ENCODE data around the gene ERBB4.

The ERBB4 gene

DNA sequence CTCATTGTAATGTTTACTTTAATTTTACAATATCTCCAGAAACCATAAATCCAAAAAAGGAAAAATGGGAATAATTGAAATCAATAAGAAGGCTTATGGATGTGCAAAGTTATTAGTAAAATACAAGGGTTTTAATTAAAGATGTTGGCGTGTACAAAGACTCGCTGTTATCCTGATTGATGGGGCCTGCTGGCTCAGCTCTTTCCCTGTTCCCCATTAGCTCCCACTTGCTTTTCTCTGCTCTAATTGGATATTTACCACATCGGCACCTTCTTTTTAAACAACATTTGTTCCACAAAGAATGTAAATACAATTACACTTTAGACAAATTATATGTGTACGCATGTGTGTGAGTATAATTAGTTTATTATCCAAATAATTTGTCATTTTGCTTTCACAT is 796.6 kb downstream of the ERBB4 start:
- H3F3A ChIP-seq (ENCODE audit: insufficient read depth, low read length) = no peaks in the 10 kb centered on the region
- TF ChIP-seq EZH2phosphoT487 (IDR thresholded peaks at IDR 0.05; ENCODE audit: low read length) (no peak), EZH2 (optimal IDR thresholded peaks at IDR 0.05; ENCODE audit: low read depth, low read length) (no peak)
- TF ChIP-seq, protein P1, sequence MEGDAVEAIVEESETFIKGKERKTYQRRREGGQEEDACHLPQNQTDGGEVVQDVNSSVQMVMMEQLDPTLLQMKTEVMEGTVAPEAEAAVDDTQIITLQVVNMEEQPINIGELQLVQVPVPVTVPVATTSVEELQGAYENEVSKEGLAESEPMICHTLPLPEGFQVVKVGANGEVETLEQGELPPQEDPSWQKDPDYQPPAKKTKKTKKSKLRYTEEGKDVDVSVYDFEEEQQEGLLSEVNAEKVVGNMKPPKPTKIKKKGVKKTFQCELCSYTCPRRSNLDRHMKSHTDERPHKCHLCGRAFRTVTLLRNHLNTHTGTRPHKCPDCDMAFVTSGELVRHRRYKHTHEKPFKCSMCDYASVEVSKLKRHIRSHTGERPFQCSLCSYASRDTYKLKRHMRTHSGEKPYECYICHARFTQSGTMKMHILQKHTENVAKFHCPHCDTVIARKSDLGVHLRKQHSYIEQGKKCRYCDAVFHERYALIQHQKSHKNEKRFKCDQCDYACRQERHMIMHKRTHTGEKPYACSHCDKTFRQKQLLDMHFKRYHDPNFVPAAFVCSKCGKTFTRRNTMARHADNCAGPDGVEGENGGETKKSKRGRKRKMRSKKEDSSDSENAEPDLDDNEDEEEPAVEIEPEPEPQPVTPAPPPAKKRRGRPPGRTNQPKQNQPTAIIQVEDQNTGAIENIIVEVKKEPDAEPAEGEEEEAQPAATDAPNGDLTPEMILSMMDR (IDR thresholded peaks at IDR 0.05; ENCODE audit: low read length) = no peak

DNA sequence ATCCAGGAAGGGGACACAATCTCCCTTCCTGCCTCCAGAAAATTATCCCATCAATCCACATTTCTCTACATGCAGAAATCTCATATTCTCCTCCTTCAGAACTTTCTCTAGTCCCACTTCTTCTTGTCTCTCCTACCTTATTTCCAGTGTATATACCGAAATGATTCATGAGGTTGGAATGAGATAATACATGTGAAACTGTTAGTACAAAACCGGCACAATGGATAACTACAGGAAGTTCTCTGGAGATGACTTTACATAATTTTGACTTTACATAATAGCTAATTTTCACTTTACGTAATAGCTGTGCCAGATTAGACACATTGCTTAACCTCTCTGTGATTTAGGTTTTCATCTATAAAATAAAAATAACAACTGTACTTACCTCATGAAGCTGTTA is 801.3 kb downstream of the ERBB4 start:
- no peaks in the 10 kb centered on the region for H3K9me3 ChIP-seq (replicated peaks; ENCODE audit: insufficient read depth, low read length)
- no peaks in the 10 kb centered on the region for H3K4me1 ChIP-seq (ENCODE audit: low read length)
- H3K36me3 ChIP-seq (replicated peaks; ENCODE audit: insufficient read depth, low read length) = no peaks in the 10 kb centered on the region
- no peak overlapping the region for H3K4me2 ChIP-seq (ENCODE audit: low read depth, low read length)
- no peaks in the 10 kb centered on the region for H4K20me1 ChIP-seq (ENCODE audit: insufficient read depth, low read length)
- H3K79me2 ChIP-seq (ENCODE audit: low read length) = no peaks in the 10 kb centered on the region
- H2AFZ ChIP-seq (ENCODE audit: low read length) = no peak overlapping the region
- no peak for DNase-seq
- no peak overlapping the region for H3K4me3 ChIP-seq (ENCODE audit: low read length)
- no peaks in the 10 kb centered on the region for H3K27me3 ChIP-seq (replicated peaks; ENCODE audit: insufficient read depth, low read length)
- no peaks in the 10 kb centered on the region for H3K9me2 ChIP-seq (replicated peaks; ENCODE audit: insufficient read depth, low read length)
- TF ChIP-seq, protein P1 (IDR thresholded peaks at IDR 0.05; ENCODE audit: low read length) = no peak
- no peak for TF ChIP-seq EZH2 (optimal IDR thresholded peaks at IDR 0.05; ENCODE audit: low read depth, low read length)
- no peak for TF ChIP-seq EZH2phosphoT487 (IDR thresholded peaks at IDR 0.05; ENCODE audit: low read length)
- no peak overlapping the region for H3K27ac ChIP-seq (ENCODE audit: low read length)
- H3K9ac ChIP-seq (ENCODE audit: low read length) = no peak overlapping the region
- H3F3A ChIP-seq (ENCODE audit: insufficient read depth, low read length) = no peaks in the 10 kb centered on the region

More for the DNA sequence above, 796.6 kb downstream of the ERBB4 start:
- no peaks in the 10 kb centered on the region for H3K4me1 ChIP-seq (ENCODE audit: low read length)
- no peaks in the 10 kb centered on the region for H3K9me3 ChIP-seq (replicated peaks; ENCODE audit: insufficient read depth, low read length)
- no peaks in the 10 kb centered on the region for H4K20me1 ChIP-seq (ENCODE audit: insufficient read depth, low read length)
- no peak overlapping the region for H3K4me3 ChIP-seq (ENCODE audit: low read length)
- H3K9ac ChIP-seq (ENCODE audit: low read length) = no peak overlapping the region
- H2AFZ ChIP-seq (ENCODE audit: low read length) = no peak overlapping the region
- H3K9me2 ChIP-seq (replicated peaks; ENCODE audit: insufficient read depth, low read length) = no peaks in the 10 kb centered on the region
- no peak overlapping the region for H3K27ac ChIP-seq (ENCODE audit: low read length)
- no peaks in the 10 kb centered on the region for H3K79me2 ChIP-seq (ENCODE audit: low read length)
- no peak for DNase-seq
- no peak overlapping the region for H3K4me2 ChIP-seq (ENCODE audit: low read depth, low read length)
- no peaks in the 10 kb centered on the region for H3K27me3 ChIP-seq (replicated peaks; ENCODE audit: insufficient read depth, low read length)
- no peaks in the 10 kb centered on the region for H3K36me3 ChIP-seq (replicated peaks; ENCODE audit: insufficient read depth, low read length)

DNA sequence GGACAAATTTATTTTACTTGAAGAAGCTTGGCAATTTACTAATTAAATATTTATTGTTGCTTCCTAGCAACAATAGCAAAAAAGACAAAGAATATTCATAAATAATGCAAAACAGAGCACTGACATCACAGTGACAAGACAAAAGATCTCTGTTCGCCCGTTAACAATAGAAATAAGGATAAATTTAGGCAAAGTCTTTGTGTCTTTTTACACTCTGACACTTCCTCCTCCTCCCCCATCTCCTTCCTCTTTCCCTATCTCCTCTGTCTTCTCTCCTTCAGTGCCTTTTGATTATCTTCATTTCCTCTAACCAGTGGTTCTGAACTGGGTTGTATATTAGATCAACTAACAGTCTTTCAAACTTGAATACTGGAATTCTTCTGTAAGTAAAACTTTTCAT is 808.4 kb downstream of the ERBB4 start:
- Histone ChIP-seq H3K79me2 (ENCODE audit: low read length) (no peaks in the 10 kb centered on the region), H3F3A (ENCODE audit: insufficient read depth, low read length) (no peaks in the 10 kb centered on the region), H3K9ac (ENCODE audit: low read length) (no peak overlapping the region), H3K4me1 (ENCODE audit: low read length) (no peaks in the 10 kb centered on the region), H3K4me2 (ENCODE audit: low read depth, low read length) (no peak overlapping the region), H3K9me3 (replicated peaks; ENCODE audit: insufficient read depth, low read length) (no peaks in the 10 kb centered on the region), H3K4me3 (ENCODE audit: low read length) (no peak overlapping the region), H2AFZ (ENCODE audit: low read length) (no peak overlapping the region), H3K36me3 (replicated peaks; ENCODE audit: insufficient read depth, low read length) (no peaks in the 10 kb centered on the region), H3K27me3 (replicated peaks; ENCODE audit: insufficient read depth, low read length) (no peaks in the 10 kb centered on the region), H3K27ac (ENCODE audit: low read length) (no peak overlapping the region), H3K9me2 (replicated peaks; ENCODE audit: insufficient read depth, low read length) (no peaks in the 10 kb centered on the region), H4K20me1 (ENCODE audit: insufficient read depth, low read length) (no peaks in the 10 kb centered on the region)
- DNase-seq = no peak
- TF ChIP-seq, protein P1 (IDR thresholded peaks at IDR 0.05; ENCODE audit: low read length) = no peak
- no peak for TF ChIP-seq EZH2phosphoT487 (IDR thresholded peaks at IDR 0.05; ENCODE audit: low read length)
- no peak for TF ChIP-seq EZH2 (optimal IDR thresholded peaks at IDR 0.05; ENCODE audit: low read depth, low read length)

All from MM.1S (cell line).